HG03571 (cell line): Measurements from ENCODE around the gene CDC42BPB.

Experiments used
- ATAC-seq: cut with Tn5 transposase; IDR thresholded peaks from one replicate; pipeline ENCODE4 v1.9.1; 2021; ENCODE audit not compliant: unreplicated experiment

Gene CDC42BPB

GRCh38 chr14:102918438-102918837, 138.9 kb downstream of the CDC42BPB start:
- ATAC-seq, result no peak

- no peak for ATAC-seq
Measured at GRCh38 chr14:102917469-102918211, 139.7 kb downstream of the CDC42BPB start.

- ATAC-seq, result no peak
Measured at GRCh38 chr14:102917056-102917385, 140.3 kb downstream of the CDC42BPB start.

- no peak for ATAC-seq
Measured at GRCh38 chr14:102916347-102917055, 140.8 kb downstream of the CDC42BPB start.

- no peak for ATAC-seq
Measured at GRCh38 chr14:102915292-102916110, 141.8 kb downstream of the CDC42BPB start.

GRCh38 chr14:102914474-102915291, 142.7 kb downstream of the CDC42BPB start:
- no peak for ATAC-seq

GRCh38 chr14:102913341-102914211, 143.8 kb downstream of the CDC42BPB start:
- no peak for ATAC-seq

- no peak for ATAC-seq
Measured at GRCh38 chr14:102911991-102912761, 145.2 kb downstream of the CDC42BPB start.

- ATAC-seq, result no peak
Measured at GRCh38 chr14:102911541-102911951, 145.8 kb downstream of the CDC42BPB start.

GRCh38 chr14:102910442-102910841, 146.9 kb downstream of the CDC42BPB start:
- ATAC-seq, result no peak

- ATAC-seq, result no peak
Measured at GRCh38 chr14:102909911-102910310, 147.4 kb downstream of the CDC42BPB start.

- no peak for ATAC-seq
Measured at GRCh38 chr14:102909462-102909861, 147.9 kb downstream of the CDC42BPB start.

GRCh38 chr14:102908766-102909455, 148.4 kb downstream of the CDC42BPB start:
- no peak for ATAC-seq

- no peak for ATAC-seq
Measured at GRCh38 chr14:102907980-102908730, 149.2 kb downstream of the CDC42BPB start.

- no peak for ATAC-seq
Measured at GRCh38 chr14:102907303-102907844, 150.0 kb downstream of the CDC42BPB start.

- ATAC-seq, result no peak
Measured at GRCh38 chr14:102906616-102907302, 150.6 kb downstream of the CDC42BPB start.
